Esophagus squamous epithelium (tissue), 5 donors: Measurements from ENCODE around the gene SLC7A8. TPM values are rescaled to one million over a fixed set of nuclear protein-coding genes. Genes with fewer than 3 reads are reported as not detected.
"Not testable (repeated sequence)": the region's sequence is repeated elsewhere in the genome, so short reads cannot be mapped to it uniquely, and the experiment has no call there.

Experiments
- DNase-seq: peaks from one replicate; lab custom pipeline; 2025; lab: John Stamatoyannopoulos, UW
- H3K27ac ChIP-seq, 4 donors: fragments of 200-600 bp; sonication (generic); one replicate each; pipeline ENCODE4 v1.5.1; 2016 to 2019; ENCODE audit warnings: mild to moderate bottlenecking in 1 of 4
- H3K27me3 ChIP-seq, 4 donors: fragments of 200-600 bp; sonication (generic); 1 replicate in 3 of 4; 2 replicates in 1 of 4; pipeline versions ENCODE4 v1.5.1 to v1.6.0; 2017 to 2021; ENCODE audit warnings: antibody characterized with exemption in 1 of 4
- H3K36me3 ChIP-seq, 3 donors: fragments of 200-600 bp; sonication (generic); one replicate each; pipeline ENCODE4 v1.5.1; 2016 to 2019
- H3K4me1 ChIP-seq, 3 donors: fragments of 200-600 bp; sonication (generic); one replicate each; pipeline ENCODE4 v1.5.1; 2017 to 2019
- H3K4me3 ChIP-seq, 4 donors: fragments of 200-600 bp; sonication (generic); 1 replicate in 3 of 4; 2 replicates in 1 of 4; pipeline ENCODE4 v1.5.1; 2016 to 2019; ENCODE audit warnings: mild to moderate bottlenecking in 2 of 4, moderate library complexity in 1 of 4
- H3K9me3 ChIP-seq, 3 donors: fragments of 200-600 bp; sonication (generic); one replicate each; pipeline ENCODE4 v1.5.1; 2016 to 2019
- CTCF ChIP-seq, 6 experiments: fragments of 450-650 bp in 4 of 6; fragments of 200-600 bp in 2 of 6; sonication (generic) in 2 of 6; IDR thresholded peaks; one replicate each; pipeline ENCODE4 v1.5.1; 2016 to 2019; ENCODE audit warnings: antibody characterized with exemption in 6 of 6, mild to moderate bottlenecking in 4 of 6, moderate library complexity in 4 of 6
- POLR2A ChIP-seq, 4 donors: fragments of 450-650 bp; IDR thresholded peaks; one replicate each; pipeline ENCODE4 v1.6.1; 2017; ENCODE audit warnings: antibody characterized with exemption in 4 of 4, mild to moderate bottlenecking in 4 of 4, moderate library complexity in 3 of 4
- WGBS, 2 donors: methylation state at CpG; one replicate each; pipeline ENCODE4 v1.1.5; 2018; 5-methylcytosine and 5-hydroxymethylcytosine counted together
- intact Hi-C: fragments of 100-400 bp; cut with DNase I; formaldehyde crosslinking; loops from one replicate; pipeline ENCODE4 v1.15.0; 2022
- total RNA-seq, 4 donors: library from RNA; depleted of rRNA; stranded (reverse); fragments of >200 nt; gene quantifications; one replicate each; pipeline ENCODE4 v1.1.0, GENCODE V29; 2016
- donor health status: DM: yes; HTN: yes; CAD: no.

The SLC7A8 gene
- total RNA-seq = 10 to 100 TPM; 22.2 to 58.0 (median 39.8) TPM

DNA sequence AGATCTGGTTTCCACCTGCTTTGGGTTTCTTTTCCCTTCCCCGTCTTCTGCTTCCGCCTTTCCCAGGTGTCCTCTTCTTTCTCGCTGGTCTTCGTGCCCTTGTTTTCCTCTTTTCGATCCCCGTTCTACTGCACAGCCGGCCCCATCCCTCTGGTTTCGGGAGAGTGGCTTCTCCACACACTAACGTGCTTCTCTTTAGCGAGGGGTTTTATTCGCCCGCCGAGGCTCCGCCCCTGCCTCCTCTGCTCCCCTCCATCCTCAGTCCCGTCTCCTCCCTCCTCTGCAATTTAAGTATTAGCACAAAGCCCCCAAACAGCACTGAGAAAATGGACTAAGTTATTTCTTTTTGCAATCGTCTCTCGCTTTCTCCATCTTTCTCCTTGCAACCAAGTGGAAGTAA is at the start of gene SLC7A8:
Gene SLC7A8, minus strand, starts transcription at position 182 of the 400 bp plus-strand sequence. CDS start 746 bp downstream, outside the sequence.
- H3K27me3 ChIP-seq = peaks cover 0 to 15% (median 0%) of the 10 kb centered on the region in 4 donors
- no peak for DNase-seq
- no peaks in the 10 kb centered on the region for H3K36me3 ChIP-seq
- intact Hi-C loops = loop anchor here (10.0 kb wide), 1 partner anchor 111 kb away; no protein-coding TSS in a partner anchor
- H3K9me3 ChIP-seq = no peaks in the 10 kb centered on the region
- H3K4me1 ChIP-seq = peaks cover 8 to 41% (median 10%) of the 10 kb centered on the region in 3 donors
- H3K4me3 ChIP-seq = peak within 1 kb of the TSS; percentile 38 to 72 (median 60)
- 1 to 2% methylated on average over 17 of the region's 17 CpGs for WGBS, 2 donors
- H3K27ac ChIP-seq = peak within 1 kb of the TSS; percentile 33 to 76 (median 58)
- TF ChIP-seq POLR2A (IDR thresholded peaks at IDR 0.05) (peak in 2 of 4 donors; percentile 72 to 80), CTCF (IDR thresholded peaks at IDR 0.05) (no peak)

DNA sequence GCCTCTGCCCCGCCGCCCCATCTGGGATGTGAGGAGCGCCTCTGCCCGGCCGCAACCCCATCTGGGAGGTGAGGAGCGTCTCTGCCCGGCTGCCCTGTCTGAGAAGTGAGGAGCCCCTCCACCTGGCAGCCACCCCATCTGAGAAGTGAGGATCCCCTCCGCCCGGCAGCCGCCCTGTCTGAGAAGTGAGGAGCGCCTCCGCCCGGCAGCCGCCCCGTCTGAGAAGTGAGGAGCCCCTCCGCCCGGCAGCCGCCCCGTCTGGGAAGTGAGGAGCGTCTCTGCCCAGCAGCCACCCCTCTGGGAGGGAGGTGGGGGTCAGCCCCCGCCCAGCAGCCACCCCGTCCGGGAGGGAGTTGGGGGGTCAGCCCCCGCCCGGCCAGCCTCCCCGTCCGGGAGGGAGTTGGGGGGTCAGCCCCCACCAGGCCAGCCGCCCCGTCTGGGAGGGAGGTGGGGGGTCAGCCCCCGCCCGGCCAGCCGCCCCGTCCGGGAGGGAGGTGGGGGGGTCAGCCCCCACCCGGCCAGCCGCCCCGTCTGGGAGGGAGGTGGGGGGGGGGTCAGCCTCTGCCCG is 48.9 kb upstream of the SLC7A8 start:
- DNase-seq, H3K27ac ChIP-seq, intact Hi-C loops, H3K4me3 ChIP-seq, H3K36me3 ChIP-seq, H3K27me3 ChIP-seq, H3K9me3 ChIP-seq, H3K4me1 ChIP-seq: not testable (repeated sequence)
- WGBS, 2 donors = no CpG with 5 or more reads among the region's 38 CpGs

- no peak for DNase-seq
- intact Hi-C loops = no loop called here
- WGBS, 2 donors = 74 to 80% methylated on average over 1 of the region's 1 CpG
- no peaks in the 10 kb centered on the region for H3K36me3 ChIP-seq
- no peak for TF ChIP-seq CTCF (IDR thresholded peaks at IDR 0.05)
- no peak for TF ChIP-seq POLR2A (IDR thresholded peaks at IDR 0.05)
- no peaks in the 10 kb centered on the region for H3K4me1 ChIP-seq
- H3K9me3 ChIP-seq = no peaks in the 10 kb centered on the region
- no peaks in the 10 kb centered on the region for H3K27me3 ChIP-seq
- no peak overlapping the region for H3K4me3 ChIP-seq
- no peak overlapping the region for H3K27ac ChIP-seq
Observed at GRCh38 chr14:23228812-23229211, 45.4 kb upstream of the SLC7A8 start.

GRCh38 chr14:23227566-23227965 is 44.1 kb upstream of the SLC7A8 start:
- intact Hi-C loops = no loop called here
- Histone ChIP-seq H3K36me3 (no peaks in the 10 kb centered on the region), H3K27me3 (no peaks in the 10 kb centered on the region), H3K27ac (no peak overlapping the region), H3K9me3 (no peaks in the 10 kb centered on the region), H3K4me3 (no peak overlapping the region), H3K4me1 (no peaks in the 10 kb centered on the region)
- TF ChIP-seq CTCF (IDR thresholded peaks at IDR 0.05) (no peak), POLR2A (IDR thresholded peaks at IDR 0.05) (no peak)
- WGBS, 2 donors = 37 to 46% methylated on average over 4 of the region's 4 CpGs
- DNase-seq = no peak

DNA sequence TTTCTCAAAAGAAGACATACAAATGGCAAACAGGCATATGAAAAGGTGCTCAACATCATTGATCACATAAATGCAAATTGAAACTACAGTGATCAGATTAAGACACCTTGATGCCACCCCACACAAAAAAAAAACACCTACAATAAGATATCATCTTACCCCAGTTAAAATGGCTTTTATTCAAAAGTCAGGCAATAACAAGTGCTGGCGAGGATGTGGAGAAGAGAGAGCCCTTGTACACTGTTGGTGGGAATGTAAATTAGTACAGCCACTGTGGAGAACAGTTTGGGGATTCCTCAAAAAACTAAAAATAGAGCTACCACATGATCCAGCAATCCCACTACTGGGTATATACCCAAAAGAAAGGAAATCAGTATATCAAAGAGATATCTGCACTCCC is 41.5 kb upstream of the SLC7A8 start:
- H3K9me3 ChIP-seq, intact Hi-C loops, H3K27me3 ChIP-seq, DNase-seq, H3K36me3 ChIP-seq, H3K4me3 ChIP-seq, H3K27ac ChIP-seq, H3K4me1 ChIP-seq: not testable (repeated sequence)
- 80 to 89% methylated on average over 1 of the region's 1 CpG for WGBS, 2 donors

DNA sequence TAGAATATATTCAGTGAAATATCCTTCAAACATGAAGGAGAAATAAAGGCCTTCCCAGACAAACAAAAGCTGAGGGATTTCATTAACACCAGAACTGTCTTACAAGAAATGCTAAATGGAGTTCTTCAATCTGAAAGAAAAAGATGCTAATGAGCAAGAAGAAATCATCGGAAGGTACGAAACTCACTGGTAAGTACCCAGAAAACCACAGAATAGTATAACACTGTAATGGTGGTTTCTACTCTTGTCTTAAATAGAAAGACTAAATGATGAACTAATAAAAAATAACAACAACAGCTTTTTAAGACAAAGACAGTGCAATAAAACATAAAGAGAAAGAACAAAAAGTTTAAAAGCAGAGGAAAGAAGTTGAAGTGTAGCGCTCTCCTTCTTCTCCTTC is 35.6 kb upstream of the SLC7A8 start:
- peaks cover 0 to 6% (median 0%) of the 10 kb centered on the region in 3 donors for H3K9me3 ChIP-seq
- no peaks in the 10 kb centered on the region for H3K36me3 ChIP-seq
- 75 to 83% methylated on average over 3 of the region's 3 CpGs for WGBS, 2 donors
- H3K27me3 ChIP-seq = peaks cover 0 to 4% (median 0%) of the 10 kb centered on the region in 4 donors
- intact Hi-C loops = no loop called here
- H3K4me3 ChIP-seq = no peak overlapping the region
- H3K4me1 ChIP-seq = no peaks in the 10 kb centered on the region
- DNase-seq = no peak
- TF ChIP-seq POLR2A (IDR thresholded peaks at IDR 0.05) (no peak), CTCF (IDR thresholded peaks at IDR 0.05) (no peak)
- no peak overlapping the region for H3K27ac ChIP-seq
